ENCODE data around the gene UQCRFS1.

The UQCRFS1 gene

DNA sequence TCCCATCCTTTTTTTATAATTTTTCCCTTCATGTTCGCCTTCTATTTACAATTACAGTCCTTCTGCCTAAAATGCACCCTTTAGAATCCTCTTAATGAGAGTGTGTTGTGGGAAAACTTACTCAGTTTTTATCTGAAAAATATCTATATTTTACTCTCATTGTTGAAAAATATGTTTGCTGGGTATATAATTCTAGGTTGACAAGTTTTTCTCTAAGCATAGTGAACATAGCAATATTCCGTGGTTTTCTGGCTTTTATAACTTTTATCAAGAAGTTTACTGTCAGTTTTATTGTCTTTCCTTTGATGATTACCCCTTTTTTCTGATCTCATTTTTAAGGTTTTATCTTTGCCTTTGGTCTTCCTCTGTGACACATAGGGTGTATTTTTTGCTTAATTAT is 57.3 kb downstream of the UQCRFS1 start:
- no peak for DNase-seq (ENCODE audit: low read depth)
